HG03521 (cell line): ENCODE measurements around the gene ETV7.
"Not testable (repeated sequence)": the region's sequence is repeated elsewhere in the genome, so short reads cannot be mapped to it uniquely, and the experiment has no call there.

Source experiments
- ATAC-seq: cut with Tn5 transposase; IDR thresholded peaks from one replicate; pipeline ENCODE4 v1.9.1; 2021; ENCODE audit warnings: mild to moderate bottlenecking, moderate library complexity; ENCODE audit not compliant: unreplicated experiment

The ETV7 gene

DNA sequence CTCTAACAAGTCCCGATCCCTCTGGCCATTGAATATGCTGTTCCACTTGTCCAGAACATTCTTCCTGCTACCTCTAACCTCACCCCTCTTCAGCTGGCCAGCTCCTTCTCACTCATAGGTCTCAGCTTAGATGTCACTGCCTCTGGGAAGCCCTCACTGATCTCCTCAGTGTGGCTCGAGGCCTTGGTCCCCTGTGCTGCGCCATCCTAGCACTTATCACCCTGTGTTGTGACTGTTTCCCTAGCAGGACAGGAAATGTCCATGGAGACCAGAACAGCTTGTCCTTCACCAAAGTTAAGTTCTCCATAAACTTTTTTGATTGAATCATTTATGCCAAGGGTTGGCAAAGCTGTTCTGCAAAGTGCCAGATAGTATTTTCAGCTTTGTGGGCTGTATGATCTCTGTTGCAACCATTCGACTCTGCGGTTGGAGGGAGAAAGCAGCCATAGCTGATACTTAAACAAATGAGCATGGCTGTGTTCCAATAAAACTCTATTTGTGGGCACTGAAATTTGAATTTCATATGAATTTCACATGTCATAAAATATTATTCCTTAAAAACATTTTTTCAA is 44.3 kb downstream of the ETV7 start:
- no peak for ATAC-seq

GRCh38 chr6:36340618-36341454 is 46.6 kb downstream of the ETV7 start:
- no peak for ATAC-seq

- ATAC-seq = no peak
These were observed 47.2 kb downstream of the ETV7 start for GRCh38 chr6:36340306-36340617.

- ATAC-seq = no peak
These were observed 48.3 kb downstream of the ETV7 start for GRCh38 chr6:36339146-36339545.

- not testable (repeated sequence) for ATAC-seq
These were observed 49.2 kb downstream of the ETV7 start for GRCh38 chr6:36338223-36338622.

DNA sequence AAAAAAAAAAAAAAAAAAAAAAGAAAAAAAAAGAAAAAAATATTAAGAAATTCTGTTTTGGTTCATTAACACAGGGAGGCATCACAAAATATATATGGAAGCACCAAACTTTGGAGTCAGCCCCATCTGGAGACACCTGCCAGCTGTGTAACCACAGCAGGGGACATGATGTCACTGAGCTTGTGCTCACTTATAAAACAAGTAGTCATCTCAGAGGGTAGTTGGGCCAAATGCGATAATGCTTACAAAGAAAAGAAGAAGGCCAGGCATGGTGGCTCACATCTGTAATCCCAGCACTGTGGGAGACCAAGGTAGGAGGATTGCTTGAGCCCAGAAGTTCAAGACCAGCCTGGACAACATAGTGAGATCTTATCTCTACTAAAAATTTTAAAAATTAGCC is 49.7 kb downstream of the ETV7 start:
- no peak for ATAC-seq

GRCh38 chr6:36336779-36337241 is 50.7 kb downstream of the ETV7 start, which contains the start of gene BNIP5:
Gene BNIP5 (minus strand): TSS chr6:36336888. CDS start chr6:36330690, 6,198 bp downstream.
- ATAC-seq = no peak

DNA sequence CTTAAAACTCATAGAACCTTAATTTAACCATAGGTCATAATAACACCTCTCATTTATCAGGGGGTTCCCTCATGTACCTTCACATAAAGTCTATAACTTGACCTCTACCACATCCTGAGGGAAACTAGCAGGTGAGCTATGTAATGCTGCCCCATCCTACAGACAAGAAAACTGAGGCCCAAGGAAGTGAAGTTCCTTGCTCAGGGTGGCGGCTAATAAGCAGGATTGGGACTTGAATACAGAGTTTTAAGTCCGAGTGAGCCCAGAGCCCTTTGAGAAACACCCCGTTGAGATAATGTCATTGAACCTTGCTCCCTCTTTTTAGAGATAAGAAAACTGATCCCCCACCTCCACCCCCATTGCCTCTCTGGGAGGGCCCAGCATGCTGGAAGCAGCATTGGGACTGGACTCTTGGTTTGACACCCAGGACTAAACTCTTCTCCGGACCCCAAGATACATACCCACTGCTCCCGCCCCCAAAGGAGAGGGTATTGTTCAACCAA is 51.2 kb downstream of the ETV7 start:
- ATAC-seq = no peak

DNA sequence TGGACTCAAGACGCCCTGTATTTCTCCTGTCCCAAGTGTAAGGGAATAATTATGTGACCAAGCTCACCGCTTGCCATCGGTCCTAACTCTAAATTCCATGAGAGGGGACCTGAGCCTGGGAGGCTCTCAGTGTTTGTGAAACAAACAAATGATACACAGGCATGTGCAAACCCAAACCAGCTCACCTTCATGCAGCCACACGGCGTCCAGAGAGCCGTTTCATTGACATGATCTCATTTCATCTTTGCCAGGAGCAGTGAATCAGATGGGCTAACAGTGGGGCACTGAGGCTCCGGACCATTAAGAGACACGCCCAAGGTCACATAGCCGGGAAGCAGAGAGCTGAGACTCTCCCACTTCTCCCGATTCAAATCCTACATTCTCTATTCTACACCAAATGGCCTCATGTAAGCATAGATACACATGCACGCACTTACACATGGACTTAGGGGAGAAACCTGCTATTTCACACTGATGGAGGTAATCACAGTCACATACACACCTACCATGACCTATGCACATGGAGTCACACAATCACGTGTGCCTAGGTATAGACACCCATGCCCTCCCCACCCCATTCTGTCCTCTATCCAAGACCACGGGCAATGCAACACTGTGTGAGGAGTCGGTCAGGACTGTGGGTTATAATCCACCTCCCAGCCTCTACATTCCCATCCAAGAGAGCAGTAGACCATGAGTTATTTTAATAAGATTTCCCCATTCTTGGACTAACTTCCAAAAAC is 51.8 kb downstream of the ETV7 start:
- no peak for ATAC-seq

- ATAC-seq = no peak
These were observed 52.5 kb downstream of the ETV7 start for GRCh38 chr6:36334832-36335459.

- ATAC-seq = no peak
These were observed 53.3 kb downstream of the ETV7 start for GRCh38 chr6:36333931-36334725.

DNA sequence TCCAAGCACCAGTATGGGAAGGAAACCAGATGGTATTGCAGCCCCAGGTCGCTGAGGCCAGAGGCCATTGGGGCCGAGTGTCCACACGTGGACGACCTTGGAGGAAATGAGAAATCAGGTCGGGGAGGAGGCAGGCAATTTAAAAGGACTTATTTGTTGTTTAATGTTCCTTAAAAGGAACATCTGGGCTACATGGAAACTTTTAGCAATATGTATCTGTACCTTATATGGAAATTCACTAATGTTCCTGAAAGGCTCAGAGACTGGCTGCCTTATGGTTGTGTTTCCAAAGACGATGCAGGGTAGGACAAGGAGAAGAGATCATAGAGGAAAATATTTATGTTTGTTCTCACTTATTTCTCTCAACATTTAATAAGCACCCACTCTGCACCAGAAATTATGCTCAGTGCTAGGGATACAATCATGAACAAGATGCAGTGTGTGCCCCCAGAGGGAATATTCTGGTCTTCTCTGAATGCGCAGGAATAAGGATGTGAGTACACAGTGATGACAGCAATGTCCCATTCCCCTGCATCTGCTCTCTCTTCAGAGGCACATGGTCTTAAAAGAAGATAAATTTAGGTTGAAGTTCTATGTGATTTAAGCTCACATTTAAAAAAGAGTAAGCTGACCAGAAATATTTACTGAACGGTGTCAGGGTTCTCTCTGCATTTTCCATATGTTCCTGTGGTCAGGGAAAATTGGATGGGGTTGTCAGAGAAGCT is 54.1 kb downstream of the ETV7 start:
- ATAC-seq = no peak

DNA sequence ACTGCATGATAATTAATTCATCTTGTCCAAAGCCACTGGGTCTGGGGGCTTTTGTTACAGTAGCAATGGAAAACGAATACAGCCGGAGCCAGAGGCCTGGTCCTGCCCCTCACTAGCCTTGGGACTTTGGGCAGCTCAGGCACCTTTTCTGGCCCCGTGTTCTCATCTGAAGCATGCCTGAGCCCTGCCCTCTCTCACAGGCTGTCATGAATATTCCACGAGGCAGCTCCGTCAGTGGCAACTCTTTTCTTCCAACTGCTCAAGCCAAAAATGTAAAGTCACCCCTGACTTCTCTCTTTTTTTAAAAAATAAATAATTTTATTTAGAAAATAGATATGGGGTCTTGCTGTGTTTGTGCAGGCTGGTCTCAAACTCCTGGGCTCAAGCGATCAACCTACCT is 56.1 kb downstream of the ETV7 start:
- ATAC-seq = no peak

DNA sequence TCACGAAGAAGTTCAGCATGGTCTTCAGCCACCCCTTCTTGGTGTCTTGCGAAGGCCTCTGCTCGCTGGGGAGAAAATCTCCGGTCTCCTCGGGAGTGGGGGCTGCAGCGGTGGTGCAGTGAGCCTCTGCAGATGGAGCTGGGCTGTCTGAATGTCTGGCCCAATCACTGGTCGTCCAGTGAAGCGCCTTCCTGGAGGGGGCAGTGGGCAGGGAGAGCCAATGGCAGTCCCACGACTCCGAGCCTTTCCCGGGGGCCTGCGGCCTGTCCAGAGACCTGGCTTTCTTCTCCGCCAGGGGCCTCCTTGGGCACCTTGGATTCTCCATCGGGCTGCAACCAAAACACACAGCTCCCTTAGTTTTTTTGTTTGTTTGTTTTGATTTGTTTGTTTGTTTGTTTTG is 57.1 kb downstream of the ETV7 start:
- ATAC-seq = no peak

DNA sequence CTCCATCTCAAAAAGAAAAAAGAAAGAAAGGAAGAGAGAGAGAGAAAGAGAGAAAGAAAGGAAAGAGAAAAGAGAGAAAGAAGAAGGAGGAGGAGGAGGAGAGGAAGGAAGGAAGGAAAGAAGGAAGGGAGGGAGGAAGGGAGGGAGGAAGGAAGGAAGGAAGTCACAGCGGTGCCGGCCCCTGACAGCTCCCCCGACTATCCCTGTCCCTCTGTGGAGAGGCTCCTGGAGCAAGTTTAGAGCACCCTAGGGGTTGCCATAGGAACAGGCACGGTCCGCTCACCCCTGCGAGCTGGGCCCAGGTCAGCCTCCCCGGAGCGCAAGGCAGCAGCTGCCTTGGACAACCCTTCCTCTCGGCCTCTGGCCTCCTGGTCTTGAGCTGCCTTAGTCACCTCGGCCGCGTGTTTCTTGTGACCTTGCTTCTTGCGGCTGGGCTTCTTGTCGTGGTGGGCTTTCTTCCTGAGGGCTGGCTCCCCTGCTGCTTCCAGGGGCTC is 57.6 kb downstream of the ETV7 start:
- no peak for ATAC-seq

DNA sequence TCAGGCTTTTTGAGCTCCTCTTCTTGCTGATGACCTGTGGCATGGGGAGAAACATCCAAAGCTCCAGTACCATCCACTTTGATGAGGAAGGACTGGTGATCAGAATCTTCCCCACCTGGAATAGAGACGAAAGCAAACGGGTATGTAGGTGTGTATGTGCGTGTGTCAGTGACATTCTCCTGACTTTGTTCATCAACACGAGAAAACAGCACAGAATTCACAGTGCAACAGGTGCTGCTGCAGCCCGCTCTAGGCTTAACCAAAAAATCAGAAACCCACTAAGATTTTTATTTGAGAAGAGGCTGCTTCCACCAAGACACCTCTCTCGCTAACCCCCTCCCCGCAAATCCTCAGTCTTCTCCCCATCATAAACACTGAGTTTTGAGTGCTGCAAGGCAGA is 58.9 kb downstream of the ETV7 start:
- ATAC-seq = no peak

GRCh38 chr6:36327919-36328236 is 59.6 kb downstream of the ETV7 start:
- no peak for ATAC-seq

DNA sequence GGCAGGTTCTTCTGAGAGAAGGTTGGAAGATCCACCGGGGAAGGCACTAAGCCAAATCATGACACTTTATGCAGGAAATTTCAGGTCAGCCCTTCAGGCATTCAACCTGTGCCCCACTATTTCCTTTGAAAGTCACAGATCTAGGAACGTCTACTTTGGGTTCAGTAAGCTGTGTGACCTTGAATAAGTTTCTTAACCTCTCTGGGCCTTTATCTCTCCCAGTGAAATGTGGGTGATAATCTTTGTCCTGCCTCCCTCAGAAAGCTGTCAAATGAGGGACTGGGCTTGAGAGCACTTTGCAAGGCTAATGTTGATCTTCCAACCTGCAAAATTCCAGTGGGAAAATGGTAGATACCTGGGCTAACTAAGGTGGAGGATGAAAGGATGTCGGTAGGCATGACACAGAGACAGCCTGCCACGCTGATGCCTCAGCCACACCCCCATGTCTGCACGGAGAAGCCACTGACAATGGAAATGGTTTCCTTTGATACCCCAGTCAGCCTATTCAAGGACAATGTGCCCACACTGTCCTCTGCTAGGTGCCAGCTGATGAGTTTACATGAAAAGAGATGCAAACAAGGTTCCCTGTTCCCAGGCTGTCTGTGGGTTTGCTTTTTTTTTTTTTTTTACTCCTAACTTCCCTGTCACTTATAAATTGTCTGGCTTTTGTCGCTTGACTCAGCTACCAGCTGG is 60.1 kb downstream of the ETV7 start:
- no peak for ATAC-seq

DNA sequence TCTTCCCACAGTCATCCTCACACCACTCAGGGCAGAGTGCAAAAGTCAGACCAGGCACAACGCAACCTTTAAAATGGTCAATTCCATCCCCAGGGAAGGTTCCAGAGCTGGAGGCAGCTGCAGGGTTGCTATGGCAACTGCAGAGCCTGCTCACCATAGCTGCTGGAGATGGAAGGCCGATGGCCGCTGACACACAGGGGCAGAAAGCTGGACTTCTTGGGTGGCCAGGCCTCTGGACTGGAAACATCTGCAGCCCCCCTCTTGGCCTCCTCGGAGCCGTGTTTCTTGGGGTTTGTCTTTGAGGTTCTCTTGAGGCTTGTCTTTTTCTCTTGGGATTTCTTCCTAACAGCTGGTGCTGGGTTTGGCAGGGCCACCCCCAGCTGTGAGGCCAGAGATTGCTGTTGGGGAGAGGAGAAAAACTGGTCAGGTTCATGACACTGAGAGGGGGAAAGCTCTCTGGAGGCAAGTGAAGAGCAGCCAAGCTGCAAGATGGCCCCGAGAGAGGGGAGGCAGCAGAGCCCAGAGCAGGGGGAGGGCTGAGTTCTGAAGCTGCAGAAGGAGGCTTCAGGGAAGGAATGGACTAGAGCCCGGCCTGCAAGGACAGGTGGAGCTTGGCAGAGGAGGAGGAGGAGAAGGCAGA is 61.0 kb downstream of the ETV7 start:
- no peak for ATAC-seq
